Renal cortical epithelial cell (primary cell): ENCODE measurements around the gene PCSK9. TPM values are rescaled to one million over a fixed set of nuclear protein-coding genes. Genes with fewer than 3 reads are reported as not detected.

Experiments used
- DNase-seq: peaks from one replicate; pipeline ENCODE4 v3.0.0-alpha.2; 2011; ENCODE audit warnings: low read depth
- total RNA-seq: library from RNA; depleted of rRNA; stranded (reverse); fragments of >200 nt; gene quantifications from 2 replicates; pipeline ENCODE4 v1.2.3, GENCODE V29; 2014

PCSK9 gene
- total RNA-seq: 1.1 and 17.5 TPM in 2 replicates

- DNase-seq: peak; percentile 50
These were observed at the start of gene PCSK9 for GRCh38 chr1:55039342-55040082. Gene PCSK9 (plus strand): TSS chr1:55039548. CDS start chr1:55039838, 290 bp downstream.

DNA sequence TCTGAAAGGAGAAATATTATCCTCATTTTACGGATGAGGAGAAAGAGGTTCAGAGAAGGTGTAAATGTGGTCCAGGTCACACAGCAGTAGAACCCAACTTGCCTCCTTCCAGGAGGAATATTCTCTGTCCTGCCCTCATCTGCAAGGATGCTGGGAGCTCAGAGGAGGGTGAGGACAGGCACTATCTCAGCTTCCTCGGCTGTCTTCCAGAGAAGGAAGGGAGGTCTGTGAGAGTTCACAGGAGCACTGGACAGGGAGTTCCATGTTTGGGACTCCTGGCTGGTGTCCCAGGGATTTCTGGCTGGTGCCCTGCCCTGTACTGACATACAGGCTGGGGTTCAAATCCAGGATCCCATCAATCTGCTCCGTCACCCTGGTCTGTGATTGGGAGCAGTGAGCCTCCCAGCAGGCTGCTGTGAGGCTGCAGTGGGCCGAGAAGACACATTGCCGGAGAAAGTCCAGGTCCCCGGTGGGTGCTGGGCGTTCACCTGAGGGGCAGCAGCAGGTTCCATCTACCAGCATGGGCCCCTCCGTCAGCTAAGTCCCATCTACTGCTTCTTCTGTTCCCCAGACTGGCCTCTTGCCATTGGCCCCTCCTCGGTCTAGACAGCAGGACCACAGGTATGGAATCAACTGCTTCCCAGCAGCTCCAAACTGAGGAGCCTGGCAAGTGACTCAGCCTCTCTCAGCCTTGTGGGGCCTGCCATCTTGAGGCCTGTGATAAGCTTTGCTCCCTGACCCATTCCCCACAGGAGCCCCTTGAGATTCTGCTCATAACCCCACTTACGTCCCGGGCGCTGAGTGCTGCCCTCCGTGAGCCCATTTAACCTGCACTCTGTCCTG is 49.2 kb upstream of the PCSK9 start:
- no peak for DNase-seq

DNA sequence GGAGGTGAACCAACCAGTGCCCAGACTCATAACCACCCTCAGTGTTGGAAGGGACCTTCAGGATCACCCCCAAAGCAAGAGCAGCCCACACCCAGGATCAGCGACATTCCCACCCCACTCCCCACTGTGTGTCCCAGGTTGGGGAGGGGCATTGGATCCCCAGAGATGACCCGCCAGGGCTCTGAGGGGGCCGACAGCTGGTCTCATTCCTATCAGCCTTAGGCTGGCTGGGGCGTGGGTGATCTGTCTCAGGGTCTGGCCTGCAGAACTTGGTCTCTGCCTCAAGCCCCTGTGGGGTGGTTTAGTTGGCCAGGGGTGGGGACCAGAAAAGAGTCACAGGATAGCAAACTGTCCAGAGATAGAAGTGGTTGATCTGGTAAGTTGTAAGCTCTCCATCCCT is 48.4 kb upstream of the PCSK9 start:
- DNase-seq: no peak

DNA sequence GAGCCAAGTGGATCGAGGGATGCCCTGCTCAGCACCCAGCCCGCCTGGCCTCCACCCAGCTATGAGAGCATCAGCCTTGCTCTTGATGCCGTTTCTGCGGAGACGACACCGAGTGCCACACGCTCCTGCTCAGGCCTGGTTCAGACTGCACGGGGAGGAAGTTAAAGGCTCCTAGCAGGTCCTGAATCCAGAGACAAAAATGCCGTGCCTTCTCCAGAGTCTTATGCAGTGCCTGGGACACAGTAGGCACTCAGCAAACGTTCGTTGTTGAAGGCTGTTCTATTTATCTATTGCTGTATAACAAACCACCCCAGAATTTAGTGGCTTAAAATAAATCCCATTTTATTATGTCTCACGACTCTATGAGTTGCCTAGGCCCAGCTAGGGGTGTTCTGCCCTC is 47.4 kb upstream of the PCSK9 start:
- no peak for DNase-seq

DNA sequence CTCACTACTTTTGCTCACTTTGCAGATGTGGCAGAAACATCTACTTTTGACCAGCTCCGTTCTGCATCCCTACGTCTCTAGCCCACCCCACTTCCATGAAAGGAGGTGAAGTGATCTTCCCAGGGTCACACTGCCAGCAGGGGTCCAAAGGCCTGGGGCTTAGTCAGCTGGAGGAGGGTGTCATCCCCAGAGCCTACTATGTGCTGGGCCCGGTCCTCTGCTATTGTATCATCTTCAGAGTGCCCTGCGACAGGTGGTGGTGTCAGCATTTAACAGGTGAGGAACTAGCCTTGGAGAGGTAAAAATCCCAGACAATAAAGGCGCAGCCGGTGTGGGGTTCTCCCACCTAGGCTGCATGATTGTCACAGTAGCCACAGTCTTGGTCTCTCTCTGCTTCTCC is 46.2 kb upstream of the PCSK9 start:
- DNase-seq: no peak

DNA sequence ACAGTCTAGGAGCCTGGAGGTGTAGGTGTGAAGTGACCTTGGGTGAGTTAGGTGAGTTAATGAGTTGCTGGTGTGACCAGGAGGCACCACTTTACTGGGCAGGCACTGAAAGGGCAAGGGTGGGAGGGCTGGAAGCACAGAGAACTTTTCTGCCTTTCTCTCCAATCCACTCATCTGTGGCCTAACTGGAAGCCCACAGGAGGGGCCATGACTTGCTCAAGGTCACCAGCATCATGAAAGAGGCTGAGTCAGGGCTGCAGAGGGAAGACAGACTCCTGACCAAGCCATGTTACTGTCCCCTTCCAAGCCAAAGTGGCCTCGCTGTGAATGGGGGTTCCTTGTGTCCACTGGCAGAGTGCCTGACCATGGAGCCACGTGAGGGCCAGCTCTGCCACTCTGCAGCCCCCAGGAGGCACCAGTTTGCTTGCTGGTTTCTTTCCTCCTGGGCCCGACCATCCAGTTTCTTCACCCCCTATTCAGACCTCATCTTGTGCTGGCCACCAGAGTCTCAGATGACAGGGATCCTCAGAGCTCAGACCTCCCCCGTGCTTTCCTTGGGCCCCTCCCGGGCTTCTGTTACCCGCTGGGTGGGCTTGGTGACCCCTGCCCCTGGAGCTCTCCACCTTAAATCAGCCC is 44.9 kb upstream of the PCSK9 start:
- peak; percentile 48 for DNase-seq

DNA sequence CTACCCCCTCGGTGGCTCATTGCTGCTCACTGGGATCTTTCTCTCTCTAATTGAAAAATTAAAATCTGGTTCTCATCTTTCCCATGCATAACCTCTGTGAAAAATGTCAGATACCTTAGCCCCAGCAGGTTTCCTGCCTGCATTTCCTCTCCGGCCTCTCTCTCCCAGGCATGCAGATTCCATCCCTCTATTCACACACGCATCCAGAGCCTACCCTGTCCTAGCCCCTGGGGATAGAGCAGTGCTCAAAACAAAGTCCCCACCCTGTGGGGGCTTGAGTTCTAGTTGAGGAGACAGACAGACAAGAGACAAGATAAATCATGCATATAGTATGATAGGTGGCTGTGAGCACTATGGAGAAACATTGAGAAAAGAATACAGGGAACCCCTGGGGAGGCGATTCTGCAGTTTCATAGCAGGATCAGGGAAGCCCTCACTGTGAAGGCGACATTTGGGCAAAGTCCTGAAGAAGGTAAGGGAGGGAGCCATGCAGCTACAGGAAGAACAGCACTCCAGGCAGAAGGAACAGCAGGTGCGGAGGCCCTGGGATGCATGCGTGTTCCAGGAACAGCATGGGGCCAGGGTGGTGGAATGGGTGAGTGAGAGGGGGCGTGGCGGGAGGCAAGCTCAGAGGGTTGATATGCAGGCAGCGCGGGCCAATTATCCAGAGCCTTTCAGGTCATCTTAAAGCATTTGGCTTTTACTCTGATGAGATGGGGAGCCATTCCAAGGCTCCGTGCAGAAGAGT is 44.2 kb upstream of the PCSK9 start:
- DNase-seq: no peak

GRCh38 chr1:54995835-54996234 is 43.5 kb upstream of the PCSK9 start:
- no peak for DNase-seq

DNA sequence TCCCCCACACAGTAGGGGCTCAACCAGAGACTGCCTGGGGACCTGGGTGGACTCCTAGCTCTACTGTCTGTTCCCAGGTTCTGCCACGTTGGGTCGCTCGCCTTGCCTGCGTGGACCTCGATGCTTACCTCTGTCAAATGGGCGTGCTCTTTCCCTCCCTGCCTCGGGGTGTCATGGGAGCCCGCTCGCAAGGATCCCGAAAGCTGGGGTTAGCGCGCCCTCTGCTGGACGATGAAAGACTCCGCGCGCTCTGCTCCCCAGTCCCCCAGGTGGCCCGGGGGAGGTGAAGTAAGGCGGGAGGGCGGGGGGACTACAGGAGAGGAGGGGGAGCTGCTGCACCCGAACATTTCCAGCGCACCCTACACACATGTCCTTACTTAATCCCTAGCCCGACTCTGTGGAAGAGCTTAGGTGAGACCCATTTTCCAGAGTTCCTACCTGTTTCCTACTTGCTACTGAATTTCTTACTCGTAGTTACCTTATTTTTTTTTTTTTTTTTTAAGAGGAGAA is 42.9 kb upstream of the PCSK9 start:
- no peak for DNase-seq

GRCh38 chr1:54996869-54997710 is 42.3 kb upstream of the PCSK9 start:
- no peak for DNase-seq

- no peak for DNase-seq
These were observed 41.7 kb upstream of the PCSK9 start for GRCh38 chr1:54997711-54997986.

DNA sequence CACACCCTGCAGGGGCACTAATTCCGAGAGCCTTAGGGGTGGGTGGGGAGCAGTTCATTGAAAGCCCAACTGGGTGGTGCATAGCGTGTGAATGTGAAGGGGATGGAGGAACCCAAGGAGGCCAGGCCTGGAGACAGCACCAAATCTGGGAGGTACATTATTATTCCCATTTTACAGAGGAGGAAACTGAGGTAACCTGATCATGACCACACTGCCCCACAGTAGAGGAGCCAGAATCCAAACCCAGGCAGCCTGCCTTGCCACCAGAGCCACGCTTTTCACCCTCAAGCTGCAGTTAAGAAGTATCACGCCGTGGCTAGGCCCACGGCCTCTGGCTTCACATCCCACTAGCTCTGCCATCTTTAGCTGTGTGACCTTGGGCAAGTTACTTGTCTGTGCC is 41.2 kb upstream of the PCSK9 start:
- no peak for DNase-seq

DNA sequence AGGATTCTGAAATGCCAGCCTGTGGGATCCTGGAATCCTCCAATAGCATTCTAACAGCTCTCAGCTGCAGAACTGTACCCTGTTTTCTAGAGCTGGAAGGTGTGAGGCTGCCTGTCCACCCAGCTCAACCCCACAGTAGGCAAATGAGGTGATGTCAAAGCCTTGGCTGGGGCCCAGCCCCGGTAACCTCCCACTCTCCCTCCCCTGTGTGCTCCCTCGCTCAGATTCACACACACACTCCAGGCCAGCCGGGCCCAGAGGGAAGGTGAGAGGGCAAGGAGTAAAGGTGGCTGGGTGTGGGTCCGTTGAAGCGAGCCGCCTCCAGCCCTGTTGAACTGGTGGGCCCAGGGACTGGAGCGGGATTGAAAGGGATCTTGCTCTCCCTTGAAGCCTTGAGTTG is 40.7 kb upstream of the PCSK9 start, which contains the start of gene BSND:
Gene BSND (plus strand): TSS at position 257 of the 400 bp plus-strand sequence. CDS start 254 bp downstream, outside the sequence.
- DNase-seq: no peak

GRCh38 chr1:55000110-55001085 is 39.0 kb upstream of the PCSK9 start:
- DNase-seq: peak; percentile 23

DNA sequence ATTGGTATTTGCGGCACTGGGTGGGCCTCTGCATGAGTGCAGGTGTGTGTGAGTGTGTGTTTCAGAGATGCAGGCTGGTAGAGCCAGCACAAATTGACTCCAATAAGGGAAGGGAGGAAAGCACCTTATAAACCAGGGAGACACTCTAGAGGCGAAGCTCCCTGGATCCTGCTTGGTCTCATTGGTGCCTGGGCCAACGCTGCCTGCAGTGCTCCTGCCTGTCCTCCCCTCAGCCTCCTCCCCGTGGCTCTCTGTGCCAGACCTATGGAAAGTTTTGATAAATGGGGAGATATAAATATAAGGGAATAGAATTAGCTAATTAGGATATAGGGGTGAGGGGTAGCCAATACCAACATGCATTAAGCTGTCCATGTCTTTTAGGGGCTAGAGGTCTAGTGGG is 38.0 kb upstream of the PCSK9 start:
- no peak for DNase-seq

- DNase-seq: no peak
These were observed 36.7 kb upstream of the PCSK9 start for GRCh38 chr1:55002686-55003085.

GRCh38 chr1:55005351-55006140 is 33.8 kb upstream of the PCSK9 start:
- no peak for DNase-seq

- DNase-seq: no peak
These were observed 32.4 kb upstream of the PCSK9 start for GRCh38 chr1:55006931-55007330.

GRCh38 chr1:55007625-55008024 is 31.7 kb upstream of the PCSK9 start:
- DNase-seq: peak; percentile 57
